Measurements from ENCODE around the gene IL6ST. TPM values are rescaled to one million over a fixed set of nuclear protein-coding genes. Genes with fewer than 3 reads are reported as not detected.

The IL6ST gene
- total RNA-seq, 1 donor from 2014 or later = 69.7 TPM

DNA sequence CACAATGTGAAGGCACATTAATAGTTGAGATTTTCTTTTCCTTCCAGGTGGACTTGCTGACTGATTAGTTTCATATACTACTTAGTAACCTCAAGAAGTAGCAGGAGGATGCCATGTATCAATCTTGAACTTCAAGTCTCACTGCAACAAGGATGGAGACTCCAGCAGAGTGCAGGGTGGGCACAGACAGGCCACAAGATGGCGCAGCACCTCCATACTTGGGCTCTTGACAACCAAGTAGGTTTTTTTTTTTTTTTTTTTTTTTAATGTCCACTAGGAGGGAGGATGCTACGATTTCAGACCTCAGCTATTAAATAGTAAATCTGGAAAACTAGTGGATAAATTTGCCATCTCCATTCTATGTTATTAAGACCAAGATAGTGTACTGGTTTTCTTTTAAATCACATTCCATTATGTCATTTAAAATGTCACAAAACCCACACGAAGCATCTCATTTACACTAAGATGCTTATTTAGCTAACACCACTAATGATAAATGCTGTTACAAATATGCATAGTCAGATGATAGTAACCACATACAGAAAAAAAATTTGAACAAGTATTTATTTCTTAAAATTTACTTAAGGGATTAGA is 58.6 kb downstream of the IL6ST start:
- H3K9me3 Mint-ChIP-seq (ENCODE audit: unreplicated experiment) = no peaks in the 10 kb centered on the region
- H3K36me3 Mint-ChIP-seq (ENCODE audit: low read depth, unreplicated experiment) = no peaks in the 10 kb centered on the region
- TF ChIP-seq CTCF (IDR thresholded peaks at IDR 0.05; ENCODE audit: unreplicated experiment) = peak; percentile 84
- H3K4me1 Mint-ChIP-seq (ENCODE audit: unreplicated experiment) = no peaks in the 10 kb centered on the region
- no peak overlapping the region for H3K4me3 Mint-ChIP-seq (ENCODE audit: unreplicated experiment)
- H3K27ac Mint-ChIP-seq (ENCODE audit: unreplicated experiment) = no peak overlapping the region
- H3K27me3 Mint-ChIP-seq (ENCODE audit: unreplicated experiment) = peaks cover 4% of the 10 kb centered on the region
- DNase-seq (ENCODE audit: low spot score) = peak; percentile 82

DNA sequence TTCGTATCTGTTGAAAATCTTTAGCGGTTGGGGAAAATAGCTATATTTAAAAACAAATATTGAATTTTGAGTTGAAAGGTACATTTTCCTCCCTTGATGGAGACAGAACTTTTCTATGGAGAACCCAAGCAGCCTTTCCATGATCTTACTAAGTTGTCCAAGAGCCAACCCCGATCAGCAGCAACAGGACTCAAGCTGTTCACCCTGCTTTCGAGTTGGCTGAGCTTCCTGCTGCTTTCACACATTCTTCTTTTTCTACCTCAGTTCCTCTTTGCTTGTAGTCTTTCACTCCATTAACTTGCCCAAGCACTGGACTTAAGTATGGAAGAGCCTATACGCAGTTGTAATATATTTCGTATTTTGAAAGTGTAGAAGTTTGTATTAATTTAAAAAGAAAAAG is 59.4 kb downstream of the IL6ST start:
- TF ChIP-seq CTCF (IDR thresholded peaks at IDR 0.05; ENCODE audit: unreplicated experiment) = no peak
- Mint-ChIP-seq H3K4me1 (ENCODE audit: unreplicated experiment) (no peaks in the 10 kb centered on the region), H3K9me3 (ENCODE audit: unreplicated experiment) (no peaks in the 10 kb centered on the region), H3K27me3 (ENCODE audit: unreplicated experiment) (peaks cover 4% of the 10 kb centered on the region), H3K27ac (ENCODE audit: unreplicated experiment) (no peak overlapping the region), H3K4me3 (ENCODE audit: unreplicated experiment) (no peak overlapping the region), H3K36me3 (ENCODE audit: low read depth, unreplicated experiment) (no peaks in the 10 kb centered on the region)
- DNase-seq (ENCODE audit: low spot score) = no peak

DNA sequence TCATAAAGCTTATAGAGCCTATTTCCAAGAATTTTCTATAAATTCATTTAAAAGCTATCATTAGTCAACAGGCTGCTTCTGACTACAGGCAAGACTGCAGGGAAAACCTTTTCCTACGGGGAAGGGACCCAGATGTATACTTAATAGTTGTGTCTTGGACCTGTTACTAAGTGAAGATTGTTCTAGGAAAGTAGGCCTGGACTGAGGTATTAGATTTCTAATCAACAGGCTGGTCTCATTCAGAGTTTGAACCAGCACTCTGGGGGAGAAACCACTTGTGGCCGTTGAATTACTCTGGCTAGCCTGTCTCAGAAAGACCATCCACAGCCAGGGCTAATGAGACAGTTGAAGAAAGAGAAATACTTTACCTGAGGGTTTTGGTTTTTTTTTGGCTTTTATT is 60.0 kb downstream of the IL6ST start:
- Mint-ChIP-seq H3K9me3 (ENCODE audit: unreplicated experiment) (no peaks in the 10 kb centered on the region), H3K4me3 (ENCODE audit: unreplicated experiment) (no peak overlapping the region), H3K4me1 (ENCODE audit: unreplicated experiment) (no peaks in the 10 kb centered on the region), H3K27me3 (ENCODE audit: unreplicated experiment) (peaks cover 9% of the 10 kb centered on the region), H3K36me3 (ENCODE audit: low read depth, unreplicated experiment) (peaks cover 3% of the 10 kb centered on the region), H3K27ac (ENCODE audit: unreplicated experiment) (no peak overlapping the region)
- no peak for TF ChIP-seq CTCF (IDR thresholded peaks at IDR 0.05; ENCODE audit: unreplicated experiment)
- no peak for DNase-seq (ENCODE audit: low spot score)

DNA sequence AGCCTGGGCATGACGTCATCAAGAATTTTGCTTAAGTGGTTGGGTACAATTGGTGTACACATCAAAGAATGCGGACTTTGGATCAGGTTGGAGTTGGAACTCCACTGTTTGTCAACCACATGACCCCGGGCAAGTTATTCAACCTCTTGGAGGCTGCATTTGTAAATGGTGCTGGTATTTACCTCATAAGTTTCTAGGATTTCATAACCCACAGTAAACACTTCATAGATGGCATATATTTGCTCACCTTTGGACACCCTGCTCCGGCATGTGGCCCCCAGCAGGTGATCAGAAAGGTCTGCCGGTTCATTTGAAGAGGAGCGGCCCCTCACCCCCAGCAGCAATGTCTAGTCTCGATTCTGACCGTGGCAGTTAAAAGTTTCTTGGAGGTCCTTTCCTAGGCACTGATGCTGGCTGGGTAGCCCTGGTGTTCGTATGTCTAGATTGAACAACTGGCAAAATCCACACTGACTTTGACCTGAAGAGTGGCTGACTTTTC is 60.6 kb downstream of the IL6ST start:
- H3K36me3 Mint-ChIP-seq (ENCODE audit: low read depth, unreplicated experiment) = peaks cover 3% of the 10 kb centered on the region
- no peak overlapping the region for H3K4me3 Mint-ChIP-seq (ENCODE audit: unreplicated experiment)
- H3K4me1 Mint-ChIP-seq (ENCODE audit: unreplicated experiment) = no peaks in the 10 kb centered on the region
- no peak overlapping the region for H3K27ac Mint-ChIP-seq (ENCODE audit: unreplicated experiment)
- no peak for DNase-seq (ENCODE audit: low spot score)
- peaks cover 10% of the 10 kb centered on the region for H3K27me3 Mint-ChIP-seq (ENCODE audit: unreplicated experiment)
- no peaks in the 10 kb centered on the region for H3K9me3 Mint-ChIP-seq (ENCODE audit: unreplicated experiment)
- no peak for TF ChIP-seq CTCF (IDR thresholded peaks at IDR 0.05; ENCODE audit: unreplicated experiment)

- Mint-ChIP-seq H3K27me3 (ENCODE audit: unreplicated experiment) (peaks cover 12% of the 10 kb centered on the region), H3K4me1 (ENCODE audit: unreplicated experiment) (no peaks in the 10 kb centered on the region), H3K36me3 (ENCODE audit: low read depth, unreplicated experiment) (peaks cover 3% of the 10 kb centered on the region), H3K27ac (ENCODE audit: unreplicated experiment) (no peak overlapping the region), H3K4me3 (ENCODE audit: unreplicated experiment) (no peak overlapping the region), H3K9me3 (ENCODE audit: unreplicated experiment) (no peaks in the 10 kb centered on the region)
- TF ChIP-seq CTCF (IDR thresholded peaks at IDR 0.05; ENCODE audit: unreplicated experiment) = no peak
- no peak for DNase-seq (ENCODE audit: low spot score)
Observed at GRCh38 chr5:55933377-55934114, 61.2 kb downstream of the IL6ST start.

Data from endothelial cell (in vitro differentiated cells).